HepG2 (cell line): ENCODE data around the gene BIRC7. TPM values are rescaled to one million over a fixed set of nuclear protein-coding genes. Genes with fewer than 3 reads are reported as not detected.

Source experiments
- CBFB ChIP-seq: sonication (generic); formaldehyde crosslinking; IDR thresholded peaks from 2 replicates; pipeline ENCODE4 v1.4.0; 2020; ENCODE audit warnings: missing genetic modification reagents
- CBX1 ChIP-seq: IDR thresholded peaks from one replicate; pipeline ENCODE4 v1.6.1; 2016; ENCODE audit warnings: antibody characterized with exemption, low read depth
- CREB1 ChIP-seq, 2 experiments: fragments of 450-650 bp in 1 of 2; IDR thresholded peaks; 2 replicates each; pipeline ENCODE4 v1.6.1; 2016 to 2017; ENCODE audit warnings: control low read depth in 1 of 2, mild to moderate bottlenecking in 1 of 2, missing compliant biosample characterization in 1 of 2, missing genetic modification characterization in 1 of 2
- IRF2 ChIP-seq: IDR thresholded peaks from 2 replicates; pipeline ENCODE4 v1.6.1; 2018; ENCODE audit warnings: missing genetic modification reagents, missing compliant biosample characterization
- JUN ChIP-seq: sonication (generic); formaldehyde crosslinking; IDR thresholded peaks from 2 replicates; pipeline ENCODE4 v1.4.0; 2020; ENCODE audit warnings: mild to moderate bottlenecking, missing genetic modification reagents
- KDM2A ChIP-seq: sonication (generic); formaldehyde crosslinking; IDR thresholded peaks from 2 replicates; pipeline ENCODE4 v1.4.0; 2020; ENCODE audit warnings: low read depth, missing genetic modification reagents, borderline replicate concordance
- MXD1 ChIP-seq: sonication (generic); formaldehyde crosslinking; IDR thresholded peaks from 2 replicates; pipeline ENCODE4 v1.4.0; 2020; ENCODE audit warnings: mild to moderate bottlenecking, missing genetic modification reagents
- NFYB ChIP-seq: sonication (generic); formaldehyde crosslinking; IDR thresholded peaks from 2 replicates; pipeline ENCODE4 v1.4.0; 2020; ENCODE audit warnings: missing genetic modification reagents
- NR2F1 ChIP-seq, 2 experiments: fragments of 450-650 bp in 1 of 2; formaldehyde crosslinking in 1 of 2; IDR thresholded peaks; 2 replicates each; pipeline versions ENCODE4 v1.5.0 to v1.6.1; 2016 to 2020; ENCODE audit warnings: mild to moderate bottlenecking in 1 of 2, missing compliant biosample characterization in 1 of 2, missing genetic modification reagents in 1 of 2, moderate library complexity in 1 of 2
- NR2F2 ChIP-seq: IDR thresholded peaks from 2 replicates; pipeline ENCODE4 v1.6.1; 2012; ENCODE audit warnings: low read depth, inconsistent platforms, borderline replicate concordance
- SKIL ChIP-seq: sonication (generic); formaldehyde crosslinking; IDR thresholded peaks from 2 replicates; pipeline ENCODE4 v1.8.0; 2022; ENCODE audit warnings: missing genetic modification reagents, mild to moderate bottlenecking, moderate library complexity, borderline replicate concordance
- SMARCE1 ChIP-seq: fragments of 450-650 bp; IDR thresholded peaks from 2 replicates; pipeline ENCODE4 v1.6.1; 2017; ENCODE audit warnings: borderline replicate concordance
- TMF1 ChIP-seq: sonication (generic); formaldehyde crosslinking; IDR thresholded peaks from 2 replicates; pipeline ENCODE4 v1.8.1; 2022; ENCODE audit warnings: low read depth, missing genetic modification reagents
- U2AF2 ChIP-seq: fragments of 200-400 bp; formaldehyde crosslinking; IDR thresholded peaks from 2 replicates; pipeline ENCODE4 v1.6.1; 2017; ENCODE audit warnings: low read depth, mild to moderate bottlenecking, low read length
- ZNF234 ChIP-seq: sonication (generic); formaldehyde crosslinking; conservative IDR thresholded peaks from 2 replicates; pipeline ENCODE4 v1.5.1; 2020; ENCODE audit warnings: mild to moderate bottlenecking, missing genetic modification reagents
- ZNF253 ChIP-seq: sonication (generic); formaldehyde crosslinking; IDR thresholded peaks from 2 replicates; pipeline ENCODE4 v1.8.0; 2022; ENCODE audit warnings: mild to moderate bottlenecking, missing genetic modification reagents, borderline replicate concordance
- ZNF331 ChIP-seq: sonication (generic); formaldehyde crosslinking; IDR thresholded peaks from 2 replicates; pipeline ENCODE4 v1.4.0; 2020; ENCODE audit warnings: missing genetic modification reagents
- ZNF350 ChIP-seq: sonication (generic); formaldehyde crosslinking; IDR thresholded peaks from 2 replicates; pipeline ENCODE4 v1.4.0; 2020; ENCODE audit warnings: mild to moderate bottlenecking, low read depth, missing genetic modification reagents, borderline replicate concordance
- ZNF552 ChIP-seq: sonication (generic); formaldehyde crosslinking; IDR thresholded peaks from 2 replicates; pipeline ENCODE4 v1.9.0; 2022; ENCODE audit warnings: missing genetic modification reagents, mild to moderate bottlenecking, borderline replicate concordance
- ZNF570 ChIP-seq: sonication (generic); formaldehyde crosslinking; IDR thresholded peaks from 2 replicates; pipeline ENCODE4 v1.4.0; 2020; ENCODE audit warnings: mild to moderate bottlenecking, missing genetic modification reagents, borderline replicate concordance
- ZSCAN12 ChIP-seq: sonication (generic); formaldehyde crosslinking; IDR thresholded peaks from 2 replicates; pipeline ENCODE4 v1.9.0; 2021; ENCODE audit warnings: mild to moderate bottlenecking, missing genetic modification reagents
- ZSCAN20 ChIP-seq: sonication (generic); formaldehyde crosslinking; IDR thresholded peaks from 2 replicates; pipeline ENCODE4 v1.4.0; 2020; ENCODE audit warnings: missing genetic modification reagents, mild to moderate bottlenecking, borderline replicate concordance
- ZSCAN9 ChIP-seq: IDR thresholded peaks from 2 replicates; pipeline ENCODE4 v1.6.1; 2016; ENCODE audit warnings: borderline replicate concordance
- polyA plus RNA-seq, 8 experiments: library from polyadenylated mRNA; depleted of rRNA in 3 of 8; stranded (reverse) in 7 of 8; unstranded in 1 of 8; fragments of >200 nt; fragmentation: Illumina TruSeq in 4 of 8; extraction: Trizol in 4 of 8; gene quantifications; 2 replicates each; pipeline versions ENCODE4 v1.2.1 to v1.2.3, GENCODE V29; 2011 to 2016; ENCODE audit warnings: low read depth in 4 of 8, missing spikeins in 1 of 8, mixed read lengths in 1 of 8; ENCODE audit not compliant: insufficient read depth in 1 of 8
- total RNA-seq, 5 experiments: library from RNA; depleted of rRNA; stranded (reverse); fragments of >200 nt; fragmentation: Illumina TruSeq; extraction: Trizol; gene quantifications; 2 replicates each; pipeline ENCODE4 v1.2.3, GENCODE V29; 2016; ENCODE audit warnings: low read depth in 1 of 5
- TF ChIP-seq, protein P1 (sequence below): sonication (generic); formaldehyde crosslinking; IDR thresholded peaks from 2 replicates; pipeline ENCODE4 v1.4.0; 2020; ENCODE audit warnings: missing genetic modification reagents, mild to moderate bottlenecking, borderline replicate concordance

Gene BIRC7
- total and polyA plus RNA-seq, 2 of the 13 experiments (the other 11 are each of a cell fraction or from before 2014, with no cell fraction given), result 0.27 to 5.1 TPM

DNA sequence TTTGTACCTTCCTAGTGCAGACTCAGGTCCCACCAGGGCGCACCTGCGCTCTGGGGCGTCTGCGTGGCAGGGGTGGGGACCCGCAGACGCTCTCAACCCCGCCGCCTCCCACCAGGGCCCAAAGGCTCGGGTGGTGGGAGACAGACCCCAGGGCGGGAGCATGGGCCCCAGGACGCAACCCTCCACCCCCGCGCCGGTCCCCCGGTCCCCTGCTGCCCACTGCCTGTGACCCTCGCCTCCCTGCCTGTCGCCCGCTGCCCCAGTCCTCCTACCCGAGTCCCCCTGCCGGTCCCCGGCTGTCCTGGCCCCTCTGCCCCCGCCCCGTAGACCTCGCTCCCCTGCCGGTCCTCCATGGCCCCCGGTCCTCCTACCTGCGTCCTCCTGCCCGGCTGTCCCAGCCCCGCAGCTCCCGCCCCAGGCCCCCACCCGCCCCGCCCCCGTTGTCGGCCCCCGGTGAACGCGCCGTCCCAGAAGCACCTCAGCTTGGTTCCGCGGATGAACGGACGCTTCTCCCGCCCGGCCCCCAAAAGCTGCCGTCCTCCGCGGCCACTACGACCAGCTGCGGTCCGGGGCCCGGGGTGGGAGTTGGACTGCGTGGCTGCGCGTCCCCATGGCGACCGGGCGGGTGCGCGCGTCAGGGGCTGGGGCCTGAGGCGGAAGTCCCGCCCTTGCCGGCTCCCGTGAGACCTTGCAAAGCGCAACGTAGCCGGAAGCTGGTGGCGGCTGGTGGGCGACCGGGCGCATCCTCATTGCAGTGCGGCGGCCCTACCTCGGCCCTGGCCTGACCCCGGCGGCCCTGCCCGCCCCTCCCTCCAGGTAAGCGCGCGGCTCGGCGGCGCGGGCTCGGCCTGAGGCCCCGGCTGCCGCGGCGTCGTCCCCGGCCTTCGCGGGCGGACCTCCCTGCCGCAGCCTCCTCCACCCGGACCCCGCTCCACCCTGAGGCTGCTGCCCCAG, 36.7 kb downstream of the BIRC7 start, which contains the start of gene ARFGAP1 (continued):
- TF ChIP-seq SKIL (CRISPR knock-in tag) (peak; percentile 30; the same call in 1 of the 2 replicates), JUN (CRISPR knock-in tag) (no peak), NR2F1 (CRISPR knock-in tag; IDR thresholded peaks at IDR 0.05) (peak in 1 of 2 experiments; percentile 49; a peak in 1 of 4 replicates), CBFB (CRISPR knock-in tag) (peak; percentile 89), MXD1 (CRISPR knock-in tag) (peak; percentile 67), ZNF331 (CRISPR knock-in tag) (peak; percentile 81; the same call in 1 of the 2 replicates), IRF2 (CRISPR knock-in tag) (peak; percentile 80), ZNF253 (peak; percentile 79), ZNF552 (CRISPR knock-in tag) (no peak), ZNF350 (CRISPR knock-in tag) (peak; percentile 78), NFYB (peak; percentile 68), ZSCAN9 (CRISPR knock-in tag) (peak; percentile 82; the same call in 1 of the 2 replicates), ZNF234 (no peak), SMARCE1 (no peak), KDM2A (CRISPR knock-in tag) (peak; percentile 81), ZSCAN20 (CRISPR knock-in tag) (peak; percentile 50; the same call in 1 of the 2 replicates), NR2F2 (peak; percentile 19; the same call in 1 of the 2 replicates), CBX1 (peak; percentile 64), U2AF2 (peak; percentile 97), ZNF570 (CRISPR knock-in tag) (no peak), TMF1 (CRISPR knock-in tag) (peak; percentile 94), ZSCAN12 (CRISPR knock-in tag) (no peak), CREB1 (IDR thresholded peaks at IDR 0.05) (peak; percentile 79), CREB1 (CRISPR knock-in tag; IDR thresholded peaks at IDR 0.05) (no peak; the same call in 1 of the 2 replicates)
- TF ChIP-seq, protein P1, sequence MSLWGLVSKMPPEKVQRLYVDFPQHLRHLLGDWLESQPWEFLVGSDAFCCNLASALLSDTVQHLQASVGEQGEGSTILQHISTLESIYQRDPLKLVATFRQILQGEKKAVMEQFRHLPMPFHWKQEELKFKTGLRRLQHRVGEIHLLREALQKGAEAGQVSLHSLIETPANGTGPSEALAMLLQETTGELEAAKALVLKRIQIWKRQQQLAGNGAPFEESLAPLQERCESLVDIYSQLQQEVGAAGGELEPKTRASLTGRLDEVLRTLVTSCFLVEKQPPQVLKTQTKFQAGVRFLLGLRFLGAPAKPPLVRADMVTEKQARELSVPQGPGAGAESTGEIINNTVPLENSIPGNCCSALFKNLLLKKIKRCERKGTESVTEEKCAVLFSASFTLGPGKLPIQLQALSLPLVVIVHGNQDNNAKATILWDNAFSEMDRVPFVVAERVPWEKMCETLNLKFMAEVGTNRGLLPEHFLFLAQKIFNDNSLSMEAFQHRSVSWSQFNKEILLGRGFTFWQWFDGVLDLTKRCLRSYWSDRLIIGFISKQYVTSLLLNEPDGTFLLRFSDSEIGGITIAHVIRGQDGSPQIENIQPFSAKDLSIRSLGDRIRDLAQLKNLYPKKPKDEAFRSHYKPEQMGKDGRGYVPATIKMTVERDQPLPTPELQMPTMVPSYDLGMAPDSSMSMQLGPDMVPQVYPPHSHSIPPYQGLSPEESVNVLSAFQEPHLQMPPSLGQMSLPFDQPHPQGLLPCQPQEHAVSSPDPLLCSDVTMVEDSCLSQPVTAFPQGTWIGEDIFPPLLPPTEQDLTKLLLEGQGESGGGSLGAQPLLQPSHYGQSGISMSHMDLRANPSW (CRISPR knock-in tag), result no peak
